Heart left ventricle (tissue), 13 donors: ENCODE data around the gene PCYOX1L.

ENCODE experiments used
- POLR2A ChIP-seq, 2 donors: fragments of 450-650 bp; IDR thresholded peaks; one replicate each; pipeline ENCODE4 v1.6.1; 2017; ENCODE audit warnings: antibody characterized with exemption in 2 of 2, mild to moderate bottlenecking in 2 of 2, moderate library complexity in 2 of 2
- TF ChIP-seq, protein P1 (sequence below), 12 donors: fragments of 200-600 bp; sonication (generic) in 4 of 12; IDR thresholded peaks; one replicate each; pipeline versions ENCODE4 v1.5.0 to v1.8.0; 2018 to 2022; ENCODE audit warnings: antibody characterized with exemption in 12 of 12, mild to moderate bottlenecking in 5 of 12
- donor health status: ischemic (EF 13 %, LVEDD 7.1; RV severe dilation, severe dysfunction).
- donor health status: DM: no; HTN: yes; CAD: no.
- donor health status: DM: no; HTN: no; CAD: no.
- donor health status: ischemic (EF 25% LVEDD 6.9; RV normal size, moderate dysfunction).
- donor health status: ischemic (EF 25% LVEDD 5.7; RV mildly dilated, moderate dysfunction).
- donor health status: ischemic (EF 35%, LVEDD 5.7; RV mildly dilated, moderate dysfunction).
- donor health status: nonischemic (EF 11% LVEDD 7.7; RV severe dilation, severe dysfunction).
- donor health status: DM: yes; HTN: yes; CAD: no.
- donor health status: PGD.
- donor health status: ischemic (EF 29% LVEDD 5.4; RV normal size, mild dysfunction).
- donor health status: nonischemic (EF 23%, LVEDD 6.1; RV moderate dilation, normal function).

DNA sequence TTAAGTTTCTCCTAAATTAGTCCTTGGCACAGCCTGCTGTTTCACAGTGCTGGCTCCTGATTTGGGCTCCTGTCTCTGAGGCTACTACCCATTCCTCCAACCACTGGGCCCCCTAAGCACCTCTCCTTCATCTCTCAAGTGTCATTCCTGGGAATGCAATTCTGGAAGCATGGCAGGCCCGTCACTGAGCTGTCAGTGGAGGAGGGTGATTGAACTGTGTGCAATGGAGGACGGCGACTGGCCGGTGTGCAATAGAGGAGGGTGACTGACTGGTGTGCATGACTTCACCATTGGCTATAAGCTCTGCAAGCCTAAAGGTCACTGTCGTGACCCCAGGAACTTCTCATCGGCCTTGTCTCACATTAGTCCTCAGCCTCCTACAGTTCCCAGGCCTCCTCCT, 33.7 kb downstream of the PCYOX1L start:
- TF ChIP-seq, protein P1, sequence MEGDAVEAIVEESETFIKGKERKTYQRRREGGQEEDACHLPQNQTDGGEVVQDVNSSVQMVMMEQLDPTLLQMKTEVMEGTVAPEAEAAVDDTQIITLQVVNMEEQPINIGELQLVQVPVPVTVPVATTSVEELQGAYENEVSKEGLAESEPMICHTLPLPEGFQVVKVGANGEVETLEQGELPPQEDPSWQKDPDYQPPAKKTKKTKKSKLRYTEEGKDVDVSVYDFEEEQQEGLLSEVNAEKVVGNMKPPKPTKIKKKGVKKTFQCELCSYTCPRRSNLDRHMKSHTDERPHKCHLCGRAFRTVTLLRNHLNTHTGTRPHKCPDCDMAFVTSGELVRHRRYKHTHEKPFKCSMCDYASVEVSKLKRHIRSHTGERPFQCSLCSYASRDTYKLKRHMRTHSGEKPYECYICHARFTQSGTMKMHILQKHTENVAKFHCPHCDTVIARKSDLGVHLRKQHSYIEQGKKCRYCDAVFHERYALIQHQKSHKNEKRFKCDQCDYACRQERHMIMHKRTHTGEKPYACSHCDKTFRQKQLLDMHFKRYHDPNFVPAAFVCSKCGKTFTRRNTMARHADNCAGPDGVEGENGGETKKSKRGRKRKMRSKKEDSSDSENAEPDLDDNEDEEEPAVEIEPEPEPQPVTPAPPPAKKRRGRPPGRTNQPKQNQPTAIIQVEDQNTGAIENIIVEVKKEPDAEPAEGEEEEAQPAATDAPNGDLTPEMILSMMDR (IDR thresholded peaks at IDR 0.05), result no peak
- TF ChIP-seq POLR2A (IDR thresholded peaks at IDR 0.05), result no peak
